Panc1 (cell line): ENCODE data around the gene EIF4G3. TPM values are rescaled to one million over a fixed set of nuclear protein-coding genes. Genes with fewer than 3 reads are reported as not detected.

Source experiments
- ATAC-seq: fragments of 200-7000 bp; cut with Tn5 transposase; 2 replicates; pipeline ENCODE4 v1.9.1; 2020; ENCODE audit warnings: mild to moderate bottlenecking, moderate library complexity
- BruUV-seq: library from RNA; stranded (reverse); fragments of 400-500 nt; replicated peaks from 2 replicates; lab custom pipeline; 2021; lab: Mats Ljungman, UMichigan
- CTCF ChIA-PET: fragments of 300-600 bp; sonication (Branson Sonifier 250); formaldehyde crosslinking; loops from one replicate; lab custom pipeline; 2022; ENCODE audit warnings: antibody characterized with exemption; lab: Charles Lee
- POLR2A ChIA-PET: fragments of 300-600 bp; sonication (Branson Sonifier 250); formaldehyde crosslinking; loops from one replicate; lab custom pipeline; 2022; ENCODE audit warnings: antibody characterized with exemption; lab: Charles Lee
- DNase-seq: peaks from one replicate; pipeline ENCODE4 v3.0.0-alpha.2; 2010; ENCODE audit warnings: low read depth, low spot score
- H3K27ac ChIP-seq: 2 replicates; pipeline ENCODE4 v1.5.1; 2011; ENCODE audit warnings: mild to moderate bottlenecking, low read length, inconsistent platforms
- H3K27me3 ChIP-seq: fragments of 200-500 bp; sonication (Bioruptor generic); 2 replicates; pipeline ENCODE4 v1.6.0; 2014; ENCODE audit warnings: low read length, inconsistent platforms; ENCODE audit not compliant: control insufficient read depth, insufficient read depth
- H3K36me3 ChIP-seq: fragments of 200-500 bp; sonication (Bioruptor generic); 2 replicates; pipeline ENCODE4 v1.5.1; 2014; ENCODE audit warnings: inconsistent platforms, mild to moderate bottlenecking, low read length, moderate library complexity; ENCODE audit not compliant: control insufficient read depth, insufficient read depth
- H3K4me1 ChIP-seq: 2 replicates; pipeline ENCODE4 v1.5.1; 2011; ENCODE audit warnings: inconsistent platforms, mild to moderate bottlenecking, low read length, moderate library complexity; ENCODE audit not compliant: control insufficient read depth, insufficient read depth
- H3K4me3 ChIP-seq, 2 experiments: 2 replicates each; pipeline ENCODE4 v1.5.1; 2011 to 2012; ENCODE audit warnings: low read depth in 2 of 2, low read length in 2 of 2, mild to moderate bottlenecking in 2 of 2, inconsistent platforms in 1 of 2, moderate library complexity in 1 of 2
- H3K9me3 ChIP-seq: fragments of 200-500 bp; sonication (Bioruptor generic); 2 replicates; pipeline ENCODE4 v1.5.1; 2014; ENCODE audit warnings: low read depth, mild to moderate bottlenecking, inconsistent platforms, low read length, moderate library complexity; ENCODE audit not compliant: control insufficient read depth, insufficient read depth
- CTCF ChIP-seq: fragments of 450-650 bp; IDR thresholded peaks from 2 replicates; pipeline ENCODE4 v1.5.1; 2017; ENCODE audit warnings: mild to moderate bottlenecking
- POLR2AphosphoS5 ChIP-seq: IDR thresholded peaks from 2 replicates; pipeline ENCODE4 v1.6.1; 2012; ENCODE audit warnings: mild to moderate bottlenecking, low read depth, low read length, moderate library complexity
- REST ChIP-seq, 2 experiments: IDR thresholded peaks; 2 replicates each; pipeline ENCODE4 v1.6.1; 2011 to 2012; ENCODE audit warnings: low read depth in 2 of 2, control low read depth in 1 of 2, low read length in 1 of 2, mild to moderate bottlenecking in 1 of 2, moderate library complexity in 1 of 2; ENCODE audit not compliant: insufficient read depth in 1 of 2
- SIN3A ChIP-seq: IDR thresholded peaks from 2 replicates; pipeline ENCODE4 v1.6.1; 2012; ENCODE audit warnings: low read depth, mild to moderate bottlenecking, low read length, moderate library complexity, borderline replicate concordance; ENCODE audit not compliant: insufficient read depth
- TCF7L2 ChIP-seq: IDR thresholded peaks from 2 replicates; pipeline ENCODE4 v1.6.1; 2011; ENCODE audit warnings: mild to moderate bottlenecking, low read depth, low read length, inconsistent platforms
- in situ Hi-C: cut with HindIII; loops from 2 replicates; pipeline ENCODE4 v1.10.0; 2016; ENCODE audit warnings: low sequenced_read_pairs, low pct_unique_long_range_greater_than_20kb
- intact Hi-C: fragments of 100-400 bp; cut with micrococcal nuclease; formaldehyde crosslinking; loops from one replicate; pipeline ENCODE4 v1.10.0; 2022; ENCODE audit not compliant: unreplicated experiment
- total RNA-seq: library from RNA; stranded (reverse); gene quantifications from one replicate; pipeline ENCODE4 v1.2.1, GENCODE V29; 2021; ENCODE audit not compliant: unreplicated experiment

The EIF4G3 gene
- total RNA-seq, 1 experiment from 2014 or later: 78.6 TPM

DNA sequence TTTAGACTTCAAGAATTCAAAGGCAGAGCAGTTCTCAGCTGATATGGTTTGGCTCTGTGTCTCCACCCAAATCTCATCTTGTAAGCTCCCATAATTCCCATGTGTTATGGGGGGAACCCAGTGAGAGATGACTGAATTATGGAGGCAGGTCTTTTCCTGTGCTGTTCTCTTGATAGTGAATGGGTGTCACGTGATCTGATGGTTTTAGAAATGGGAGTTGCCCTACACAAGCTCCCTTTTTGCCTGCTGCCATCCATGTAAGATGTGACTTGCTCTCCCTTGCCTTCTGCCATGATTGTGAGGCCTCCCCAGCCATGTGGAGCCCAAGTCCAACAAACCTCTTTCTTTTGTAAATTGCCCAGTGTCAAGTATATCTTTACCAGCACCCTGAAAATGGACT, 146.5 kb downstream of the EIF4G3 start:
- Histone ChIP-seq H3K36me3 (no peaks in the 10 kb centered on the region), H3K4me1 (no peaks in the 10 kb centered on the region), H3K4me3 (no peak overlapping the region), H3K27me3 (no peaks in the 10 kb centered on the region), H3K27ac (no peak overlapping the region), H3K9me3 (no peaks in the 10 kb centered on the region)
- in situ Hi-C loops: no loop called here
- no TSS peak for BruUV-seq
- TF ChIP-seq CTCF: no peak
- no peak for TF ChIP-seq SIN3A
- no peak for TF ChIP-seq TCF7L2
- no peak for TF ChIP-seq POLR2AphosphoS5
- no peak for TF ChIP-seq REST (IDR thresholded peaks at IDR 0.05; ENCODE audit: insufficient read depth in 1 of 2, low read depth in 2 of 2, low read length in 1 of 2)
- DNase-seq: no peak
- POLR2A ChIA-PET: interaction anchor here (0.7 kb wide), 1 partner anchor 316 kb away, joined by 4 read pairs; no protein-coding TSS in a partner anchor
- no peak for ATAC-seq
- intact Hi-C loops: no loop called here
- CTCF ChIA-PET: no interaction called here

DNA sequence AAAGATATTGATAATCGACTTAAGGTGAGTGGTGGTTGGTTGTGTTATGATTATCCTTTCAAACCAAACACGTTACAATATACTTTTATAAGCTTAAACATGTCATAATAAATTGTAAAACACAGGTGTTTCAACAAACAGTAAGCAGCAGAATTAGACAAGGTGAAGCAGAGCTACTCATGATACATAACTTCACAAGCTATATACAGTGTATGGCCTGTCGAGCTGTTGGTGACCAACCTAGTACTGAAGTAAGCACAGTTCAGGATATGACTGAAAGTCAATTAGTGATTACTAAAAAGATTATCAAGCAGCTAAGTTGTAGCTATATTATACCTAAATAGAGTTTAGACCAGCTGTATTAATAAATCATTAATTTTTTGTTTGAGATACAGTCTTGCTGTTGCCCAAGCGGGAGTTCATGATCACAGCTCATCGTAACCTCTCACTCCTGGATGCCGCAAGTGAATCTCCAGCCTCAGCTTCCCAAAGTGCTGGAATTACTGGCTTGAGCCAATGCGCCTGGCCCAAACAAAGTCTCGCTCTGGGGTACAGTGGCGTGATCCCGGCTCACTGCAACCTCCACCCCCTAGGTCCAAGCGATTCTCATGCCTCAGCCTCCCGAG, 148.1 kb downstream of the EIF4G3 start:
- no TSS peak for BruUV-seq

More for the DNA sequence above, 148.1 kb downstream of the EIF4G3 start:
- Histone ChIP-seq H3K9me3 (no peaks in the 10 kb centered on the region), H3K27ac (no peak overlapping the region), H3K4me3 (no peak overlapping the region), H3K36me3 (no peaks in the 10 kb centered on the region), H3K27me3 (no peaks in the 10 kb centered on the region), H3K4me1 (no peaks in the 10 kb centered on the region)
- DNase-seq (no peak), ATAC-seq (no peak)
- no peak for TF ChIP-seq TCF7L2
- no peak for TF ChIP-seq REST (IDR thresholded peaks at IDR 0.05; ENCODE audit: insufficient read depth in 1 of 2, low read depth in 2 of 2, low read length in 1 of 2)
- no peak for TF ChIP-seq CTCF
- TF ChIP-seq POLR2AphosphoS5: no peak
- TF ChIP-seq SIN3A: no peak
- intact Hi-C loops (no loop called here), in situ Hi-C loops (no loop called here)
- ChIA-PET POLR2A (interaction anchor here (0.6 kb wide), 1 partner anchor 52 kb away, joined by 4 read pairs; no protein-coding TSS in a partner anchor), CTCF (no interaction called here)
